ENCODE measurements around the gene KIF12.

GRCh38 chr9:114130141-114130540, 31.0 kb upstream of the KIF12 start:
- TF ChIP-seq CTCF (IDR thresholded peaks at IDR 0.05) = no peak
- TF ChIP-seq POLR2A (IDR thresholded peaks at IDR 0.05) = no peak
